Sigmoid colon (tissue), 4 donors: ENCODE data around the gene RIPOR3.

Experiments
- POLR2A ChIP-seq, 2 donors: fragments of 450-650 bp; IDR thresholded peaks; one replicate each; pipeline ENCODE4 v1.6.1; 2016; ENCODE audit warnings: antibody characterized with exemption in 2 of 2, mild to moderate bottlenecking in 2 of 2, moderate library complexity in 2 of 2
- POLR2AphosphoS5 ChIP-seq, 4 donors: sonication (generic); formaldehyde crosslinking; IDR thresholded peaks; one replicate each; pipeline ENCODE4 v1.6.1; 2017; ENCODE audit warnings: antibody characterized with exemption in 4 of 4
- TF ChIP-seq, protein P1 (sequence below), 4 experiments: fragments of 450-650 bp in 3 of 4; fragments of 200-600 bp in 1 of 4; IDR thresholded peaks; one replicate each; pipeline ENCODE4 v1.5.1; 2016 to 2019; ENCODE audit warnings: antibody characterized with exemption in 4 of 4, mild to moderate bottlenecking in 3 of 4, moderate library complexity in 2 of 4

DNA sequence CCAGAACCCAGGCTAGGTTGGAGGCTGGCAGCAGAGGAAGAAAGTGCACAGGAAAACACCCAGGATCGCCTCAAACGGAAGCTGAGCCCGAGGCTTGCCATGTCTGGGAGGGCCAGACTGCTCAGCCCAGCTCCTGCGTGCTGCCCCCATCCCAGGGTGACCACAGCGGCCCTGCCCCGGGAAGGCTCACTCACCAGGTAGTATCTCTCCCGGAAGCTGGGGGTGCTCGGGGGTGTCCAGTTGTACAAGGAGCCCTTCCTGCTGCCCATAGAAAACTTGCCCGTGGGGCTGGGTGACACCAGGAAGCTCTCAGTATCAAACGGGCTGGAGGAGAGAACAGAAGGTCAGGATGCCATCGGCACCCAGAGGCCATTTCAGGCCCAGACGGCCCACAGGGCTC, 86.9 kb downstream of the RIPOR3 start:
- TF ChIP-seq POLR2AphosphoS5 (IDR thresholded peaks at IDR 0.05) (no peak), POLR2A (IDR thresholded peaks at IDR 0.05) (no peak)
- TF ChIP-seq, protein P1, sequence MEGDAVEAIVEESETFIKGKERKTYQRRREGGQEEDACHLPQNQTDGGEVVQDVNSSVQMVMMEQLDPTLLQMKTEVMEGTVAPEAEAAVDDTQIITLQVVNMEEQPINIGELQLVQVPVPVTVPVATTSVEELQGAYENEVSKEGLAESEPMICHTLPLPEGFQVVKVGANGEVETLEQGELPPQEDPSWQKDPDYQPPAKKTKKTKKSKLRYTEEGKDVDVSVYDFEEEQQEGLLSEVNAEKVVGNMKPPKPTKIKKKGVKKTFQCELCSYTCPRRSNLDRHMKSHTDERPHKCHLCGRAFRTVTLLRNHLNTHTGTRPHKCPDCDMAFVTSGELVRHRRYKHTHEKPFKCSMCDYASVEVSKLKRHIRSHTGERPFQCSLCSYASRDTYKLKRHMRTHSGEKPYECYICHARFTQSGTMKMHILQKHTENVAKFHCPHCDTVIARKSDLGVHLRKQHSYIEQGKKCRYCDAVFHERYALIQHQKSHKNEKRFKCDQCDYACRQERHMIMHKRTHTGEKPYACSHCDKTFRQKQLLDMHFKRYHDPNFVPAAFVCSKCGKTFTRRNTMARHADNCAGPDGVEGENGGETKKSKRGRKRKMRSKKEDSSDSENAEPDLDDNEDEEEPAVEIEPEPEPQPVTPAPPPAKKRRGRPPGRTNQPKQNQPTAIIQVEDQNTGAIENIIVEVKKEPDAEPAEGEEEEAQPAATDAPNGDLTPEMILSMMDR (IDR thresholded peaks at IDR 0.05) = no peak
